Lower leg skin (tissue), 4 donors: ENCODE data around the gene DHX40. TPM values are rescaled to one million over a fixed set of nuclear protein-coding genes. Genes with fewer than 3 reads are reported as not detected.
"Not testable (repeated sequence)": the region's sequence is repeated elsewhere in the genome, so short reads cannot be mapped to it uniquely, and the experiment has no call there.

Experiments used
- DNase-seq, 2 donors: peaks; one replicate each; pipeline ENCODE4 v3.0.0-alpha.2; 2019; ENCODE audit warnings: low spot score in 2 of 2
- H3K4me3 ChIP-seq: fragments of 200-600 bp; sonication (generic); 2 replicates; pipeline ENCODE4 v1.5.1; 2017; ENCODE audit warnings: mild to moderate bottlenecking, low read depth; ENCODE audit not compliant: poor library complexity, severe bottlenecking
- CTCF ChIP-seq, 3 donors: fragments of 450-650 bp; IDR thresholded peaks; one replicate each; pipeline ENCODE4 v1.5.1; 2016; ENCODE audit warnings: antibody characterized with exemption in 3 of 3, mild to moderate bottlenecking in 3 of 3, moderate library complexity in 2 of 3
- POLR2A ChIP-seq, 2 donors: fragments of 450-650 bp; IDR thresholded peaks; one replicate each; pipeline ENCODE4 v1.6.1; 2016 to 2017; ENCODE audit warnings: antibody characterized with exemption in 2 of 2, mild to moderate bottlenecking in 1 of 2, moderate library complexity in 1 of 2
- WGBS, 2 donors: methylation state at CpG; one replicate each; pipeline ENCODE4 v1.1.5; 2018; 5-methylcytosine and 5-hydroxymethylcytosine counted together
- intact Hi-C: fragments of 100-400 bp; cut with DNase I; formaldehyde crosslinking; loops from one replicate; pipeline ENCODE4 v1.15.0; 2023; ENCODE audit warnings: low total_unique reads
- total RNA-seq, 4 donors: library from RNA; depleted of rRNA; stranded (reverse); fragments of >200 nt; gene quantifications; one replicate each; pipeline ENCODE4 v1.1.0, GENCODE V29; 2016

Gene DHX40
- total RNA-seq, 4 donors from 2014 or later: 35.1 to 57.3 (median 49.9) TPM

GRCh38 chr17:59534583-59534982 is 30.8 kb upstream of the DHX40 start:
- DNase-seq: no peak
- TF ChIP-seq POLR2A (IDR thresholded peaks at IDR 0.05) (no peak), CTCF (IDR thresholded peaks at IDR 0.05) (no peak)
- intact Hi-C loops: no loop called here
- 48 to 56% methylated on average over 1 of the region's 1 CpG for WGBS, 2 donors
- H3K4me3 ChIP-seq: no peak overlapping the region

GRCh38 chr17:59538195-59538909 is 27.1 kb upstream of the DHX40 start:
- intact Hi-C loops: no loop called here

GRCh38 chr17:59542960-59543635 is 22.3 kb upstream of the DHX40 start:
- no peak overlapping the region for H3K4me3 ChIP-seq
- intact Hi-C loops: no loop called here
- WGBS, 2 donors: 72 to 76% methylated on average over 8 of the region's 8 CpGs
- TF ChIP-seq POLR2A (IDR thresholded peaks at IDR 0.05): no peak
- no peak for TF ChIP-seq CTCF (IDR thresholded peaks at IDR 0.05)
- DNase-seq: no peak

More at GRCh38 chr17:59538195-59538909, 27.1 kb upstream of the DHX40 start:
- DNase-seq: no peak
- H3K4me3 ChIP-seq: no peak overlapping the region
- no peak for TF ChIP-seq POLR2A (IDR thresholded peaks at IDR 0.05)
- no peak for TF ChIP-seq CTCF (IDR thresholded peaks at IDR 0.05)

- intact Hi-C loops: no loop called here
- no peak for DNase-seq
- no peak for TF ChIP-seq CTCF (IDR thresholded peaks at IDR 0.05)
- TF ChIP-seq POLR2A (IDR thresholded peaks at IDR 0.05): no peak
- 87 to 93% methylated on average over 1 of the region's 1 CpG for WGBS, 2 donors
- H3K4me3 ChIP-seq: no peak overlapping the region
Measured at GRCh38 chr17:59545942-59546341, 19.5 kb upstream of the DHX40 start.

- WGBS, 2 donors: 64 to 72% methylated on average over 9 of the region's 9 CpGs
- TF ChIP-seq CTCF (IDR thresholded peaks at IDR 0.05): no peak
- no peak for DNase-seq
- intact Hi-C loops: no loop called here
- no peak overlapping the region for H3K4me3 ChIP-seq
Measured at GRCh38 chr17:59547131-59547915, 18.1 kb upstream of the DHX40 start.

- H3K4me3 ChIP-seq, DNase-seq, intact Hi-C loops: not testable (repeated sequence)
- WGBS, 2 donors: 78 to 79% methylated on average over 10 of the region's 10 CpGs
Measured at GRCh38 chr17:59548985-59549384, 16.4 kb upstream of the DHX40 start.
